Measurements from ENCODE around the gene CEP162. TPM values are rescaled to one million over a fixed set of nuclear protein-coding genes. Genes with fewer than 3 reads are reported as not detected.

Gene CEP162
- total RNA-seq, 1 donor from 2014 or later, result 11.0 TPM

GRCh38 chr6:84095156-84095555 lies 132.3 kb downstream of the CEP162 start:
- ATAC-seq, result no peak
- TF ChIP-seq CTCF (IDR thresholded peaks at IDR 0.05), result no peak
- intact Hi-C loops (cut with DNase I), result no loop called here

GRCh38 chr6:84093441-84094435 lies 133.7 kb downstream of the CEP162 start:
- Histone ChIP-seq H3K9me3 (no peaks in the 10 kb centered on the region), H3K36me3 (no peaks in the 10 kb centered on the region), H3K4me3 (no peak overlapping the region), H3K27me3 (no peaks in the 10 kb centered on the region), H3K4me1 (no peaks in the 10 kb centered on the region), H3K27ac (no peak overlapping the region)
- DNase-seq (no peak), ATAC-seq (no peak)
- intact Hi-C loops (cut with DNase I), result no loop called here
- TF ChIP-seq CTCF (IDR thresholded peaks at IDR 0.05), result no peak

More at GRCh38 chr6:84095156-84095555, 132.3 kb downstream of the CEP162 start:
- Histone ChIP-seq H3K4me3 (no peak overlapping the region), H3K27ac (no peak overlapping the region), H3K4me1 (no peaks in the 10 kb centered on the region), H3K27me3 (no peaks in the 10 kb centered on the region), H3K36me3 (no peaks in the 10 kb centered on the region), H3K9me3 (no peaks in the 10 kb centered on the region)
- no peak for DNase-seq

GRCh38 chr6:84089552-84089951 lies 137.9 kb downstream of the CEP162 start:
- no peaks in the 10 kb centered on the region for H3K4me1 ChIP-seq
- no peak overlapping the region for H3K4me3 ChIP-seq
- DNase-seq (no peak), ATAC-seq (no peak)
- H3K9me3 ChIP-seq, result no peaks in the 10 kb centered on the region
- intact Hi-C loops (cut with DNase I), result no loop called here
- H3K27ac ChIP-seq, result no peak overlapping the region
- TF ChIP-seq CTCF (IDR thresholded peaks at IDR 0.05), result no peak
- no peaks in the 10 kb centered on the region for H3K27me3 ChIP-seq
- H3K36me3 ChIP-seq, result no peaks in the 10 kb centered on the region

- Histone ChIP-seq H3K36me3 (no peaks in the 10 kb centered on the region), H3K27me3 (no peaks in the 10 kb centered on the region), H3K27ac (no peak overlapping the region), H3K9me3 (no peaks in the 10 kb centered on the region), H3K4me3 (no peak overlapping the region), H3K4me1 (no peaks in the 10 kb centered on the region)
- no peak for TF ChIP-seq CTCF (IDR thresholded peaks at IDR 0.05)
- intact Hi-C loops (cut with DNase I), result no loop called here
- DNase-seq (no peak), ATAC-seq (no peak)
Observed at GRCh38 chr6:84089081-84089480, 138.4 kb downstream of the CEP162 start.

GRCh38 chr6:84086545-84087429 lies 140.7 kb downstream of the CEP162 start:
- intact Hi-C loops (cut with DNase I), result no loop called here

More at GRCh38 chr6:84086545-84087429, 140.7 kb downstream of the CEP162 start:
- Histone ChIP-seq H3K9me3 (no peaks in the 10 kb centered on the region), H3K4me1 (no peaks in the 10 kb centered on the region), H3K4me3 (no peak overlapping the region), H3K36me3 (no peaks in the 10 kb centered on the region), H3K27me3 (no peaks in the 10 kb centered on the region), H3K27ac (no peak overlapping the region)
- ATAC-seq (peak; percentile 26), DNase-seq (no peak)
- TF ChIP-seq CTCF (IDR thresholded peaks at IDR 0.05), result no peak
